ENCODE data around the gene TFCP2. TPM values are rescaled to one million over a fixed set of nuclear protein-coding genes. Genes with fewer than 3 reads are reported as not detected.

The TFCP2 gene
- total RNA-seq, 2 donors from 2014 or later, result 10.6 to 18.1 TPM

- no peak for ATAC-seq (ENCODE audit: insufficient number of reproducible peaks, low FRiP score, low read depth)
- no peak for TF ChIP-seq CTCF (IDR thresholded peaks at IDR 0.05)
Observed at GRCh38 chr12:51067771-51068170, 105.2 kb downstream of the TFCP2 start.

GRCh38 chr12:51067229-51067628 is 105.7 kb downstream of the TFCP2 start:
- TF ChIP-seq CTCF (IDR thresholded peaks at IDR 0.05), result no peak
- H3K4me1 ChIP-seq (ENCODE audit: control insufficient read depth in 1 of 2, low read depth in 2 of 2), result no peaks in the 10 kb centered on the region
- DNase-seq (ENCODE audit: low spot score), result no peak
- H3K4me3 ChIP-seq, result no peak overlapping the region
- no peaks in the 10 kb centered on the region for H3K27me3 ChIP-seq (replicated peaks; ENCODE audit: insufficient read depth)
- no peaks in the 10 kb centered on the region for H3K9me3 ChIP-seq
- no peak for ATAC-seq (ENCODE audit: insufficient number of reproducible peaks, low FRiP score, low read depth)
- H3K27ac ChIP-seq, result no peak overlapping the region
- peaks cover 62% of the 10 kb centered on the region for H3K36me3 ChIP-seq

More at GRCh38 chr12:51067771-51068170, 105.2 kb downstream of the TFCP2 start:
- H3K4me3 ChIP-seq, result no peak overlapping the region
- no peaks in the 10 kb centered on the region for H3K9me3 ChIP-seq
- DNase-seq (ENCODE audit: low spot score), result no peak
- H3K27ac ChIP-seq, result no peak overlapping the region
- no peaks in the 10 kb centered on the region for H3K27me3 ChIP-seq (replicated peaks; ENCODE audit: insufficient read depth)
- peaks cover 62% of the 10 kb centered on the region for H3K36me3 ChIP-seq
- no peaks in the 10 kb centered on the region for H3K4me1 ChIP-seq (ENCODE audit: control insufficient read depth in 1 of 2, low read depth in 2 of 2)

- DNase-seq (ENCODE audit: low spot score), result no peak
- no peak for TF ChIP-seq CTCF (IDR thresholded peaks at IDR 0.05)
- H3K4me1 ChIP-seq (ENCODE audit: control insufficient read depth in 1 of 2, low read depth in 2 of 2), result no peaks in the 10 kb centered on the region
- H3K4me3 ChIP-seq, result no peak overlapping the region
- peaks cover 57% of the 10 kb centered on the region for H3K36me3 ChIP-seq
- no peaks in the 10 kb centered on the region for H3K27me3 ChIP-seq (replicated peaks; ENCODE audit: insufficient read depth)
- no peak for ATAC-seq (ENCODE audit: insufficient number of reproducible peaks, low FRiP score, low read depth)
- H3K27ac ChIP-seq, result no peak overlapping the region
- no peaks in the 10 kb centered on the region for H3K9me3 ChIP-seq
Observed at GRCh38 chr12:51065530-51065929, 107.4 kb downstream of the TFCP2 start.

- Histone ChIP-seq H3K27ac (no peak overlapping the region), H3K4me1 (ENCODE audit: control insufficient read depth in 1 of 2, low read depth in 2 of 2) (no peaks in the 10 kb centered on the region), H3K4me3 (no peak overlapping the region), H3K36me3 (peaks cover 72% of the 10 kb centered on the region), H3K9me3 (no peaks in the 10 kb centered on the region), H3K27me3 (replicated peaks; ENCODE audit: insufficient read depth) (no peaks in the 10 kb centered on the region)
- TF ChIP-seq CTCF (IDR thresholded peaks at IDR 0.05), result no peak
- ATAC-seq (ENCODE audit: insufficient number of reproducible peaks, low FRiP score, low read depth) (no peak), DNase-seq (ENCODE audit: low spot score) (no peak)
Observed at GRCh38 chr12:51062631-51063397, 110.1 kb downstream of the TFCP2 start.

- H3K36me3 ChIP-seq, result peaks cover 57% of the 10 kb centered on the region
- no peak for ATAC-seq (ENCODE audit: insufficient number of reproducible peaks, low FRiP score, low read depth)
Observed at GRCh38 chr12:51059086-51059485, 113.8 kb downstream of the TFCP2 start.

More at GRCh38 chr12:51059086-51059485, 113.8 kb downstream of the TFCP2 start:
- no peak overlapping the region for H3K27ac ChIP-seq
- H3K4me1 ChIP-seq (ENCODE audit: control insufficient read depth in 1 of 2, low read depth in 2 of 2), result no peaks in the 10 kb centered on the region
- TF ChIP-seq CTCF (IDR thresholded peaks at IDR 0.05), result no peak
- no peaks in the 10 kb centered on the region for H3K9me3 ChIP-seq
- no peaks in the 10 kb centered on the region for H3K27me3 ChIP-seq (replicated peaks; ENCODE audit: insufficient read depth)
- no peak overlapping the region for H3K4me3 ChIP-seq
- DNase-seq (ENCODE audit: low spot score), result no peak

Data from thoracic aorta (tissue), 2 donors.